HCT116 (cell line): ENCODE data around the gene COL5A1. TPM values are rescaled to one million over a fixed set of nuclear protein-coding genes. Genes with fewer than 3 reads are reported as not detected.

Experiments
- ATAC-seq: fragments of 200-7000 bp; cut with Tn5 transposase; 2 replicates; pipeline ENCODE4 v1.9.1; 2020; ENCODE audit warnings: mild to moderate bottlenecking, moderate library complexity
- BruUV-seq: library from RNA; stranded (reverse); fragments of 400-500 nt; replicated peaks from 2 replicates; lab custom pipeline; 2021; lab: Mats Ljungman, UMichigan
- CTCF ChIA-PET: fragments of 300-600 bp; sonication (Branson Sonifier 250); formaldehyde crosslinking; loops from one replicate; lab custom pipeline; 2021; ENCODE audit warnings: antibody characterized with exemption; lab: Charles Lee
- POLR2A ChIA-PET: fragments of 300-600, 350-600 bp; sonication (Branson Sonifier 250); formaldehyde crosslinking; loops from one replicate; lab custom pipeline; 2021; ENCODE audit warnings: antibody characterized with exemption; lab: Charles Lee
- RAD21 ChIA-PET, 2 experiments: fragments of 300-600 bp; sonication (Branson Sonifier 250); formaldehyde crosslinking; loops; one replicate each; lab custom pipeline; 2023; ENCODE audit warnings: low total read pairs in 2 of 2; ENCODE audit not compliant: uncharacterized antibody in 2 of 2, unreplicated experiment in 2 of 2, low non-redundant PET in 1 of 2; lab: Charles Lee
- DNase-seq: peaks from one replicate; pipeline ENCODE4 v3.0.0-alpha.2; 2010; ENCODE audit warnings: low read depth, low spot score
- H2AFZ ChIP-seq: fragments of 200-600 bp; shearing (Covaris generic), sonication (generic); 2 replicates; pipeline ENCODE4 v1.6.1; 2017; ENCODE audit warnings: low read depth, mixed run types, mixed read lengths, antibody characterized with exemption, low read length; ENCODE audit not compliant: poor library complexity, severe bottlenecking
- H3K27ac ChIP-seq: 2 replicates; pipeline ENCODE4 v1.5.1; 2012; ENCODE audit warnings: low read depth, low read length
- H3K27me3 ChIP-seq: fragments of 200-600 bp; sonication (generic); 2 replicates; pipeline ENCODE4 v1.6.1; 2016; ENCODE audit warnings: mixed run types, low read length, mixed read lengths; ENCODE audit not compliant: insufficient read depth
- H3K36me3 ChIP-seq, 2 experiments: fragments of 200-500 bp in 1 of 2; fragments of 200-600 bp in 1 of 2; sonication (Bioruptor generic) in 1 of 2; sonication (generic) in 1 of 2; 2 replicates each; pipeline versions ENCODE4 v1.5.1 to v1.6.1; 2014 to 2016; ENCODE audit warnings: low read length in 2 of 2, inconsistent platforms in 1 of 2, mixed read lengths in 1 of 2, mixed run types in 1 of 2; ENCODE audit not compliant: insufficient read depth in 2 of 2, control insufficient read depth in 1 of 2
- H3K4me1 ChIP-seq, 2 experiments: fragments of 200-600 bp in 1 of 2; sonication (generic) in 1 of 2; 2 replicates each; pipeline versions ENCODE4 v1.5.1 to v1.6.1; 2012 to 2017; ENCODE audit warnings: low read length in 2 of 2, inconsistent platforms in 1 of 2, mild to moderate bottlenecking in 1 of 2, mixed read lengths in 1 of 2, mixed run types in 1 of 2, moderate library complexity in 1 of 2; ENCODE audit not compliant: insufficient read depth in 2 of 2, control insufficient read depth in 1 of 2
- H3K4me2 ChIP-seq: fragments of 200-600 bp; sonication (generic); 2 replicates; pipeline ENCODE4 v1.6.1; 2017; ENCODE audit warnings: mixed run types, low read length, mixed read lengths
- H3K4me3 ChIP-seq, 2 experiments: fragments of 200-600 bp in 1 of 2; sonication (generic) in 1 of 2; replicated peaks in 1 of 2; 2 replicates each; pipeline ENCODE4 v1.5.1; 2011 to 2016; ENCODE audit warnings: low read length in 2 of 2, control low read depth in 1 of 2, low read depth in 1 of 2, mild to moderate bottlenecking in 1 of 2, mixed read lengths in 1 of 2, mixed run types in 1 of 2
- H3K79me2 ChIP-seq: fragments of 200-600 bp; sonication (generic); 2 replicates; pipeline ENCODE4 v1.6.1; 2017; ENCODE audit warnings: mild to moderate bottlenecking, mixed run types, low read length, moderate library complexity, mixed read lengths; ENCODE audit not compliant: insufficient read depth
- H3K9ac ChIP-seq: fragments of 200-600 bp; sonication (generic); 2 replicates; pipeline ENCODE4 v1.6.1; 2016; ENCODE audit warnings: low read length, mixed read lengths
- H3K9me2 ChIP-seq: fragments of 200-600 bp; sonication (generic), shearing (Covaris generic); 2 replicates; pipeline ENCODE4 v1.6.1; 2017; ENCODE audit warnings: mixed run types, mild to moderate bottlenecking, moderate library complexity; ENCODE audit not compliant: insufficient read depth
- H3K9me3 ChIP-seq, 2 experiments: fragments of 200-500 bp in 1 of 2; fragments of 200-600 bp in 1 of 2; sonication (Bioruptor generic) in 1 of 2; sonication (generic) in 1 of 2; 2 replicates each; pipeline ENCODE4 v1.6.1; 2014 to 2017; ENCODE audit warnings: low read length in 2 of 2, mixed read lengths in 2 of 2, inconsistent platforms in 1 of 2, low read depth in 1 of 2, mild to moderate bottlenecking in 1 of 2, mixed run types in 1 of 2, moderate library complexity in 1 of 2; ENCODE audit not compliant: control insufficient read depth in 1 of 2, insufficient read depth in 1 of 2
- H4K20me1 ChIP-seq: fragments of 200-600 bp; sonication (generic), shearing (Covaris generic); 2 replicates; pipeline ENCODE4 v1.6.1; 2017; ENCODE audit warnings: mixed run types, mild to moderate bottlenecking, moderate library complexity; ENCODE audit not compliant: insufficient read depth
- ATF3 ChIP-seq: IDR thresholded peaks from 2 replicates; pipeline ENCODE4 v1.6.1; 2012
- CBX3 ChIP-seq: IDR thresholded peaks from 2 replicates; pipeline ENCODE4 v1.6.1; 2012; ENCODE audit warnings: low read depth
- CEBPB ChIP-seq: IDR thresholded peaks from 2 replicates; pipeline ENCODE4 v1.6.1; 2012; ENCODE audit warnings: low read depth
- CTCF ChIP-seq, 3 experiments: fragments of 200-600 bp in 1 of 3; sonication (generic) in 1 of 3; IDR thresholded peaks in 2 of 3; conservative IDR thresholded peaks in 1 of 3; 2 replicates each; pipeline ENCODE4 v1.5.1; 2012 to 2017; ENCODE audit warnings: low read depth in 2 of 3, low read length in 2 of 3, antibody characterized with exemption in 1 of 3, borderline replicate concordance in 1 of 3, control low read depth in 1 of 3, mild to moderate bottlenecking in 1 of 3, mixed read lengths in 1 of 3, mixed run types in 1 of 3, moderate library complexity in 1 of 3; ENCODE audit not compliant: insufficient read depth in 1 of 3
- ELF1 ChIP-seq: IDR thresholded peaks from 2 replicates; pipeline ENCODE4 v1.6.1; 2012; ENCODE audit warnings: low read depth, borderline replicate concordance
- EZH2 ChIP-seq: fragments of 200-600 bp; sonication (generic); IDR thresholded peaks from 2 replicates; pipeline ENCODE4 v1.6.1; 2017; ENCODE audit warnings: antibody characterized with exemption, mixed run types
- JUND ChIP-seq: IDR thresholded peaks from 2 replicates; pipeline ENCODE4 v1.6.1; 2012
- POLR2A ChIP-seq: IDR thresholded peaks from 2 replicates; pipeline ENCODE4 v1.7.0; 2011; ENCODE audit warnings: borderline replicate concordance; ENCODE audit not compliant: insufficient read depth, insufficient read length; ENCODE audit errors: extremely low read depth
- POLR2AphosphoS5 ChIP-seq: IDR thresholded peaks from 2 replicates; pipeline ENCODE4 v1.6.1; 2011; ENCODE audit warnings: mild to moderate bottlenecking, low read depth, low read length, moderate library complexity
- RAD21 ChIP-seq: IDR thresholded peaks from 2 replicates; pipeline ENCODE4 v1.6.1; 2012; ENCODE audit warnings: low read depth, mild to moderate bottlenecking
- REST ChIP-seq: IDR thresholded peaks from 2 replicates; pipeline ENCODE4 v1.6.1; 2012; ENCODE audit warnings: low read depth
- SP1 ChIP-seq: IDR thresholded peaks from 2 replicates; pipeline ENCODE4 v1.6.1; 2012; ENCODE audit warnings: low read depth
- TCF7L2 ChIP-seq: IDR thresholded peaks from 2 replicates; pipeline ENCODE4 v1.7.0; 2011; ENCODE audit warnings: borderline replicate concordance, inconsistent platforms; ENCODE audit not compliant: insufficient read depth, insufficient read length; ENCODE audit errors: extremely low read depth
- YY1 ChIP-seq: IDR thresholded peaks from 2 replicates; pipeline ENCODE4 v1.6.1; 2011; ENCODE audit warnings: low read length, low read depth, moderate library complexity, mild to moderate bottlenecking; ENCODE audit not compliant: insufficient replicate concordance; ENCODE audit errors: extremely low read depth
- ZBTB33 ChIP-seq: IDR thresholded peaks from 2 replicates; pipeline ENCODE4 v1.6.1; 2011; ENCODE audit warnings: mild to moderate bottlenecking, low read length, moderate library complexity; ENCODE audit not compliant: insufficient replicate concordance; ENCODE audit errors: extremely low read depth
- ZFX ChIP-seq: fragments of 450-650 bp; IDR thresholded peaks from 2 replicates; pipeline ENCODE4 v1.6.1; 2017
- ZNF274 ChIP-seq: fragments of 200-500 bp; sonication (Bioruptor generic); IDR thresholded peaks from 2 replicates; pipeline ENCODE4 v1.6.1; 2014; ENCODE audit warnings: mild to moderate bottlenecking, low read depth, low read length, inconsistent platforms
- intact Hi-C: fragments of 100-400 bp; cut with micrococcal nuclease; formaldehyde crosslinking; loops from 2 replicates; pipeline ENCODE4 v1.10.0; 2022
- total RNA-seq: library from RNA; stranded (reverse); gene quantifications from one replicate; pipeline ENCODE4 v1.2.1, GENCODE V29; 2021; ENCODE audit not compliant: unreplicated experiment

The COL5A1 gene
- total RNA-seq, 1 experiment from 2014 or later = 0.30 TPM

GRCh38 chr9:134636149-134636507 is 5.5 kb upstream of the COL5A1 start (continued):
- TF ChIP-seq EZH2 (no peak), JUND (no peak), ZBTB33 (no peak), ATF3 (no peak), TCF7L2 (no peak)

GRCh38 chr9:134637241-134637640 is 4.4 kb upstream of the COL5A1 start:
- Histone ChIP-seq H3K9ac (no peak overlapping the region), H3K27ac (no peak overlapping the region), H3K4me3 (no peak overlapping the region), H4K20me1 (no peaks in the 10 kb centered on the region), H3K4me1 (no peaks in the 10 kb centered on the region), H3K9me2 (no peaks in the 10 kb centered on the region), H3K79me2 (no peaks in the 10 kb centered on the region), H3K27me3 (no peaks in the 10 kb centered on the region; the same call in 1 of the 2 replicates), H3K4me2 (no peak overlapping the region), H3K9me3 (no peaks in the 10 kb centered on the region), H3K36me3 (no peaks in the 10 kb centered on the region), H2AFZ (no peak overlapping the region)
- ChIA-PET POLR2A (no interaction called here), CTCF (no interaction called here), RAD21 (no interaction called here)
- ATAC-seq = no peak
- TF ChIP-seq ELF1 (no peak), POLR2AphosphoS5 (no peak), SP1 (no peak), JUND (no peak), POLR2A (no peak), CBX3 (no peak), ATF3 (no peak), ZNF274 (no peak), RAD21 (no peak), EZH2 (no peak), YY1 (no peak), REST (no peak), CEBPB (no peak), CTCF (IDR thresholded peaks at IDR 0.05 in 2 of 3, conservative IDR thresholded peaks at IDR 0.05 in 1 of 3; ENCODE audit: borderline replicate concordance in 1 of 3, insufficient read depth in 1 of 3, low read depth in 2 of 3, low read length in 2 of 3) (no peak), TCF7L2 (no peak), ZFX (no peak)
- DNase-seq = no peak
- BruUV-seq = no TSS peak
- intact Hi-C loops = no loop called here
